Peyer's patch (tissue), 4 donors: ENCODE data around the gene TMEM259.

Experiments used
- CTCF ChIP-seq, 6 experiments: fragments of 450-650 bp in 4 of 6; fragments of 200-600 bp in 2 of 6; sonication (generic) in 1 of 6; IDR thresholded peaks; one replicate each; pipeline ENCODE4 v1.5.1; 2017 to 2019; ENCODE audit warnings: antibody characterized with exemption in 6 of 6, mild to moderate bottlenecking in 3 of 6, moderate library complexity in 1 of 6
- POLR2A ChIP-seq, 2 donors: fragments of 450-650 bp; IDR thresholded peaks; one replicate each; pipeline ENCODE4 v1.5.1; 2017; ENCODE audit warnings: antibody characterized with exemption in 2 of 2, mild to moderate bottlenecking in 2 of 2, moderate library complexity in 2 of 2

- no peak for TF ChIP-seq POLR2A (IDR thresholded peaks at IDR 0.05)
- no peak for TF ChIP-seq CTCF (IDR thresholded peaks at IDR 0.05)
Observed at GRCh38 chr19:974564-975257, 46.2 kb downstream of the TMEM259 start.
